ENCODE results near the gene DRC3. TPM values are rescaled to one million over a fixed set of nuclear protein-coding genes. Genes with fewer than 3 reads are reported as not detected.

Gene DRC3
- total and polyA plus RNA-seq, 10 of the 15 experiments (the other 5 are each of a cell fraction or from before 2014, with no cell fraction given), result 0.18 to 2.3 (median 0.60) TPM; not detected in 3

DNA sequence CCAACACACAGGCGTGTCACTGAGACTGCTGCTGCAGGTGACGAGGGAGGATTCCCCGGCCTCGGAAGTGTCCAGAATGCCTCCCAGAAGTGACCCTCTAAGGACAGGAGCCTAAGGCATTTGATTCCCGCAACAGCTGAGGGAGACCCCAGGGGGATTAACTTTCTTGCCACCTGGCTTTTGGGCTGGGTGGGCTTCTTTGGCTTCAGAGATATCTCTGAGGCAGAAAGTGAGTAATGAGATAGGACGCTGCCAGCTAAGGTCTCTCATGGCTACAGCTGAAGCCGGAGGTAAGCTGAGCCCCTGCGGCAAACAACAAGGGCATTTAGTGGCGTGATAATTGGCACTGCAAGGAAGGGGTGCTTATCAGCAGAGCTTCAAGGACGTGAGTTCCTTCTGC is 17.0 kb downstream of the DRC3 start (continued):
- TF ChIP-seq STAT3 (IDR thresholded peaks at IDR 0.05; ENCODE audit: low read depth, low read length), result no peak
- no peak for TF ChIP-seq TAF1 (IDR thresholded peaks at IDR 0.05; ENCODE audit: borderline replicate concordance, low read depth, low read length)
- TF ChIP-seq, protein P1, sequence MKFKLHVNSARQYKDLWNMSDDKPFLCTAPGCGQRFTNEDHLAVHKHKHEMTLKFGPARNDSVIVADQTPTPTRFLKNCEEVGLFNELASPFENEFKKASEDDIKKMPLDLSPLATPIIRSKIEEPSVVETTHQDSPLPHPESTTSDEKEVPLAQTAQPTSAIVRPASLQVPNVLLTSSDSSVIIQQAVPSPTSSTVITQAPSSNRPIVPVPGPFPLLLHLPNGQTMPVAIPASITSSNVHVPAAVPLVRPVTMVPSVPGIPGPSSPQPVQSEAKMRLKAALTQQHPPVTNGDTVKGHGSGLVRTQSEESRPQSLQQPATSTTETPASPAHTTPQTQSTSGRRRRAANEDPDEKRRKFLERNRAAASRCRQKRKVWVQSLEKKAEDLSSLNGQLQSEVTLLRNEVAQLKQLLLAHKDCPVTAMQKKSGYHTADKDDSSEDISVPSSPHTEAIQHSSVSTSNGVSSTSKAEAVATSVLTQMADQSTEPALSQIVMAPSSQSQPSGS (IDR thresholded peaks at IDR 0.05; ENCODE audit: low read length), result no peak

DNA sequence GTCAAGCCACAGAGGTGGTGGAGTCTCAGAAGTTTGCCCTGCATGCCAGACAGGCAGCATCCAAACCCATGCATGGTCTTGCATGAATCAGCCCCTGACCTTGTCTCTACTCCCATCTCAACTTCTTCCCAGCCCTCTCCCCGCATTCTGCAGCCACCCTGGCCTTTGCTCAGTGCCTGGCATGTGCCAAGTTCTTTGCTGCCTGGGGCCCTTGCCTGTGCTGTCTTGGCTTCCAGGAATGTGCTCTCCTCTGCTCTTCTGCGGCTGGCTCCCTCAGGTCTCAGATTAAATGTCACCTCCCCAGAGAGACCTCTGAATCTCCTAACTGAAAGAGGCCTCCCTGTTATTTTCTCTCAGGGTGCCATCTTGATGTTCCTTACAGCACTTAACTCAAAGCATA is 17.6 kb downstream of the DRC3 start:
- intact Hi-C loops (cut with micrococcal nuclease; ENCODE audit: unreplicated experiment), result no loop called here
- H3K27me3 ChIP-seq (replicated peaks in 1 of 2; ENCODE audit: control insufficient read depth in 2 of 2, insufficient read depth in 2 of 2, low read length in 1 of 2), result no peaks in the 10 kb centered on the region; a peak in 1 of 4 replicates
- H2AFZ ChIP-seq (ENCODE audit: control insufficient read depth, low read depth, low read length), result no peak overlapping the region
- H4K20me1 ChIP-seq (ENCODE audit: control insufficient read depth, insufficient read depth), result no peaks in the 10 kb centered on the region
- H3K9ac ChIP-seq (ENCODE audit: control insufficient read depth, insufficient read depth, low read length), result no peak overlapping the region
- FAIRE-seq (no peak), DNase-seq (ENCODE audit: low read depth, low spot score) (no peak), ATAC-seq (no peak)
- no peaks in the 10 kb centered on the region for H3K36me3 ChIP-seq (ENCODE audit: control insufficient read depth in 2 of 2, insufficient read depth in 2 of 2, low read length in 1 of 2)
- in situ Hi-C loops (cut with MboI), result no loop called here
- no peaks in the 10 kb centered on the region for H3K79me2 ChIP-seq (ENCODE audit: control insufficient read depth, insufficient read depth, low read length)
- ChIA-PET POLR2A (no interaction called here), SMC1A (ENCODE audit: uncharacterized antibody, unreplicated experiment) (no interaction called here), CTCF (interaction anchor here (1.4 kb wide), 1 partner anchor 71 kb away, joined by 3 read pairs; no protein-coding TSS in a partner anchor), RAD21 (ENCODE audit: unreplicated experiment) (no interaction called here)
- no peaks in the 10 kb centered on the region; the same call in 1 of the 2 replicates for H3K4me1 ChIP-seq (ENCODE audit: control insufficient read depth, insufficient read depth, low read length)
- H3K4me2 ChIP-seq (ENCODE audit: control insufficient read depth, insufficient read depth), result no peak overlapping the region
- no TSS peak for BruUV-seq (replicated peaks)
- H3K9me3 ChIP-seq (replicated peaks; ENCODE audit: control insufficient read depth, insufficient read depth, low read length), result no peaks in the 10 kb centered on the region
- H3K4me3 ChIP-seq, result no peak overlapping the region
- TF ChIP-seq ZBTB4 (CRISPR knock-in tag; IDR thresholded peaks at IDR 0.05), result no peak
- no peak for TF ChIP-seq RCOR1 (conservative IDR thresholded peaks at IDR 0.05; ENCODE audit: low read depth, low read length)
- no peak for TF ChIP-seq FOXM1 (IDR thresholded peaks at IDR 0.05; ENCODE audit: low read depth, low read length)
- no peak for TF ChIP-seq CHD2 (IDR thresholded peaks at IDR 0.05; ENCODE audit: borderline replicate concordance, low read depth, low read length)
- H3K27ac ChIP-seq (ENCODE audit: control insufficient read depth, insufficient read depth), result no peak overlapping the region
- 23% methylated on average over 2 of the region's 2 CpGs for WGBS (ENCODE audit: insufficient coverage, insufficient replicate concordance, low lambda C conversion rate, missing lambda C conversion rate)
